ENCODE data around the gene SGPP2. TPM values are rescaled to one million over a fixed set of nuclear protein-coding genes. Genes with fewer than 3 reads are reported as not detected.

SGPP2 gene
- total RNA-seq, 2 donors from 2014 or later = 4.0 to 4.9 TPM

GRCh38 chr2:222413295-222413911 lies 10.9 kb upstream of the SGPP2 start:
- ATAC-seq = no peak
- intact Hi-C loops (cut with DNase I) = no loop called here
- no peak for DNase-seq
- no peaks in the 10 kb centered on the region for H3K9me3 ChIP-seq
- TF ChIP-seq POLR2A (IDR thresholded peaks at IDR 0.05) = no peak
- no peak for TF ChIP-seq CTCF (IDR thresholded peaks at IDR 0.05)
- H3K27ac ChIP-seq = no peak overlapping the region
- WGBS, 2 donors = 65 to 69% methylated on average over 1 of the region's 1 CpG
- H3K27me3 ChIP-seq = no peaks in the 10 kb centered on the region
- H3K4me3 ChIP-seq = no peak overlapping the region
- no peaks in the 10 kb centered on the region for H3K36me3 ChIP-seq (replicated peaks in 1 of 2; ENCODE audit: insufficient read depth in 1 of 2, low read depth in 2 of 2)
- H3K4me1 ChIP-seq = no peaks in the 10 kb centered on the region

GRCh38 chr2:222418739-222419138 lies 5.6 kb upstream of the SGPP2 start:
- ATAC-seq = no peak
- intact Hi-C loops (cut with DNase I) = no loop called here
- no peak overlapping the region for H3K4me3 ChIP-seq
- TF ChIP-seq CTCF (IDR thresholded peaks at IDR 0.05) (no peak), POLR2A (IDR thresholded peaks at IDR 0.05) (no peak)
- H3K4me1 ChIP-seq = peaks cover 4% of the 10 kb centered on the region
- H3K27me3 ChIP-seq = no peaks in the 10 kb centered on the region
- no peak overlapping the region for H3K27ac ChIP-seq
- no peaks in the 10 kb centered on the region for H3K9me3 ChIP-seq
- no peak for DNase-seq
- no peaks in the 10 kb centered on the region for H3K36me3 ChIP-seq (replicated peaks in 1 of 2; ENCODE audit: insufficient read depth in 1 of 2, low read depth in 2 of 2)

- Histone ChIP-seq H3K9me3 (no peaks in the 10 kb centered on the region), H3K4me3 (no peak overlapping the region), H3K27me3 (no peaks in the 10 kb centered on the region), H3K27ac (no peak overlapping the region), H3K4me1 (peaks cover 15% of the 10 kb centered on the region), H3K36me3 (replicated peaks in 1 of 2; ENCODE audit: insufficient read depth in 1 of 2, low read depth in 2 of 2) (no peaks in the 10 kb centered on the region)
- intact Hi-C loops (cut with DNase I) = no loop called here
- DNase-seq (no peak), ATAC-seq (no peak)
- 46 to 50% methylated on average over 1 of the region's 1 CpG for WGBS, 2 donors
- no peak for TF ChIP-seq CTCF (IDR thresholded peaks at IDR 0.05)
- no peak for TF ChIP-seq POLR2A (IDR thresholded peaks at IDR 0.05)
Measured at GRCh38 chr2:222420508-222420907, 3.8 kb upstream of the SGPP2 start.

GRCh38 chr2:222421626-222422025 lies 2.7 kb upstream of the SGPP2 start:
- DNase-seq = no peak
- 46 to 50% methylated on average over 1 of the region's 1 CpG for WGBS, 2 donors
- intact Hi-C loops (cut with DNase I) = no loop called here
- peaks cover 15% of the 10 kb centered on the region for H3K4me1 ChIP-seq
- H3K27me3 ChIP-seq = no peaks in the 10 kb centered on the region
- TF ChIP-seq POLR2A (IDR thresholded peaks at IDR 0.05) (no peak), CTCF (IDR thresholded peaks at IDR 0.05) (no peak)
- ATAC-seq = no peak
- no peaks in the 10 kb centered on the region for H3K36me3 ChIP-seq (replicated peaks in 1 of 2; ENCODE audit: insufficient read depth in 1 of 2, low read depth in 2 of 2)
- H3K27ac ChIP-seq = no peak overlapping the region
- no peaks in the 10 kb centered on the region for H3K9me3 ChIP-seq
- no peak overlapping the region for H3K4me3 ChIP-seq

GRCh38 chr2:222423186-222423585 lies 1.2 kb upstream of the SGPP2 start:
- Histone ChIP-seq H3K4me3 (no peak overlapping the region), H3K27ac (no peak overlapping the region), H3K27me3 (no peaks in the 10 kb centered on the region), H3K9me3 (no peaks in the 10 kb centered on the region), H3K36me3 (replicated peaks in 1 of 2; ENCODE audit: insufficient read depth in 1 of 2, low read depth in 2 of 2) (no peaks in the 10 kb centered on the region), H3K4me1 (peaks cover 15% of the 10 kb centered on the region)
- intact Hi-C loops (cut with DNase I) = no loop called here
- TF ChIP-seq CTCF (IDR thresholded peaks at IDR 0.05) = no peak
- TF ChIP-seq POLR2A (IDR thresholded peaks at IDR 0.05) = no peak
- ATAC-seq = no peak
- DNase-seq = no peak
- 70 to 73% methylated on average over 3 of the region's 3 CpGs for WGBS, 2 donors
